GM12878 (cell line): ENCODE measurements around the gene PDHA1. TPM values are rescaled to one million over a fixed set of nuclear protein-coding genes. Genes with fewer than 3 reads are reported as not detected.

Experiments used
- ATAC-seq: fragments of 200-7000 bp; cut with Tn5 transposase; 3 replicates; pipeline ENCODE4 v1.9.1; 2020; ENCODE audit warnings: mild to moderate bottlenecking, moderate library complexity
- BruUV-seq: library from RNA; stranded (reverse); fragments of 400-500 nt; replicated peaks from 2 replicates; lab custom pipeline; 2021; lab: Mats Ljungman, UMichigan
- CTCF ChIA-PET: fragments of 300-600 bp; sonication (Branson Sonifier 250); formaldehyde crosslinking; extraction: SDS; loops from one replicate; lab custom pipeline; 2021; ENCODE audit warnings: inconsistent platforms; lab: Yijun Ruan, JAX
- POLR2A ChIA-PET: fragments of 350-600 bp; formaldehyde crosslinking; extraction: SDS; loops from one replicate; lab custom pipeline; 2021; ENCODE audit warnings: inconsistent platforms; lab: Charles Lee
- RAD21 ChIA-PET: fragments of 300-600 bp; sonication (Branson Sonifier 250); formaldehyde crosslinking; loops from one replicate; lab custom pipeline; 2023; ENCODE audit warnings: antibody characterized with exemption; ENCODE audit not compliant: unreplicated experiment; lab: Charles Lee
- SMC1A ChIA-PET: fragments of 300-600 bp; sonication (Branson Sonifier 250); formaldehyde crosslinking; loops from one replicate; lab custom pipeline; 2023; ENCODE audit not compliant: unreplicated experiment, uncharacterized antibody; lab: Charles Lee
- DNase-seq: peaks from one replicate; pipeline ENCODE4 v3.0.0-alpha.2; 2011; ENCODE audit warnings: low read depth, low spot score
- FAIRE-seq: peaks from 3 replicates; lab custom pipeline; 2011; peaks lifted over from hg19 to GRCh38; lab: Jason Lieb, UNC
- H2AFZ ChIP-seq: 2 replicates; pipeline ENCODE4 v1.6.0; 2011; ENCODE audit warnings: low read depth, low read length, control low read depth; ENCODE audit not compliant: control insufficient read depth
- H3K27ac ChIP-seq: 2 replicates; pipeline ENCODE4 v1.5.1; 2011; ENCODE audit warnings: control low read depth; ENCODE audit not compliant: control insufficient read depth, insufficient read depth
- H3K27me3 ChIP-seq, 2 experiments: replicated peaks in 1 of 2; 2 replicates each; pipeline versions ENCODE4 v1.6.0 to v1.6.1; 2011; ENCODE audit warnings: low read length in 1 of 2; ENCODE audit not compliant: control insufficient read depth in 2 of 2, insufficient read depth in 2 of 2
- H3K36me3 ChIP-seq, 2 experiments: 2 replicates each; pipeline ENCODE4 v1.5.1; 2011; ENCODE audit warnings: low read length in 1 of 2; ENCODE audit not compliant: control insufficient read depth in 2 of 2, insufficient read depth in 2 of 2
- H3K4me1 ChIP-seq: 2 replicates; pipeline ENCODE4 v1.6.1; 2011; ENCODE audit warnings: mild to moderate bottlenecking, low read length, moderate library complexity, mixed read lengths; ENCODE audit not compliant: control insufficient read depth, insufficient read depth
- H3K4me2 ChIP-seq: 2 replicates; pipeline ENCODE4 v1.6.0; 2011; ENCODE audit warnings: control low read depth; ENCODE audit not compliant: control insufficient read depth, insufficient read depth
- H3K4me3 ChIP-seq: fragments of 200-600 bp; sonication (generic); 2 replicates; pipeline ENCODE4 v1.5.1; 2016
- H3K79me2 ChIP-seq: 2 replicates; pipeline ENCODE4 v1.6.0; 2011; ENCODE audit warnings: low read length; ENCODE audit not compliant: control insufficient read depth, insufficient read depth
- H3K9ac ChIP-seq: 2 replicates; pipeline ENCODE4 v1.8.0; 2011; ENCODE audit warnings: low read length, control low read depth, mixed read lengths; ENCODE audit not compliant: control insufficient read depth, insufficient read depth
- H3K9me3 ChIP-seq: replicated peaks from 3 replicates; pipeline ENCODE4 v1.5.1; 2011; ENCODE audit warnings: mild to moderate bottlenecking, low read length; ENCODE audit not compliant: control insufficient read depth, insufficient read depth
- H4K20me1 ChIP-seq: 2 replicates; pipeline ENCODE4 v1.6.0; 2011; ENCODE audit not compliant: control insufficient read depth, insufficient read depth
- CREB1 ChIP-seq: IDR thresholded peaks from 2 replicates; pipeline ENCODE4 v1.6.1; 2012; ENCODE audit warnings: low read depth, mild to moderate bottlenecking, inconsistent platforms
- CTCF ChIP-seq, 3 experiments: IDR thresholded peaks in 2 of 3; conservative IDR thresholded peaks in 1 of 3; 2 replicates each; pipeline ENCODE4 v1.5.1; 2011; ENCODE audit warnings: low read depth in 3 of 3, low read length in 3 of 3, mild to moderate bottlenecking in 3 of 3, control low read depth in 2 of 3, moderate library complexity in 2 of 3, inconsistent platforms in 1 of 3, mixed read lengths in 1 of 3; ENCODE audit not compliant: control insufficient read depth in 2 of 3, insufficient read depth in 1 of 3; ENCODE audit errors: extremely low read depth in 1 of 3
- E4F1 ChIP-seq: fragments of 450-650 bp; IDR thresholded peaks from 2 replicates; pipeline ENCODE4 v1.6.1; 2018; ENCODE audit warnings: borderline replicate concordance, mild to moderate bottlenecking; ENCODE audit not compliant: partially characterized antibody
- JUNB ChIP-seq: IDR thresholded peaks from 2 replicates; pipeline ENCODE4 v1.6.1; 2016; ENCODE audit warnings: antibody characterized with exemption, mild to moderate bottlenecking
- MTA2 ChIP-seq: fragments of 450-650 bp; IDR thresholded peaks from 2 replicates; pipeline ENCODE4 v1.6.1; 2016; ENCODE audit warnings: low read depth, mild to moderate bottlenecking, moderate library complexity
- NFYB ChIP-seq: IDR thresholded peaks from 2 replicates; pipeline ENCODE4 v1.6.1; 2011; ENCODE audit warnings: low read depth, mild to moderate bottlenecking, low read length, improper control_type of control experiment, moderate library complexity; ENCODE audit not compliant: insufficient read depth
- POLR2AphosphoS5 ChIP-seq: IDR thresholded peaks from 2 replicates; pipeline ENCODE4 v1.6.1; 2011; ENCODE audit warnings: mild to moderate bottlenecking, low read length, inconsistent platforms
- PRDM15 ChIP-seq: fragments of 450-650 bp; formaldehyde crosslinking; IDR thresholded peaks from 2 replicates; pipeline ENCODE4 v1.4.0; 2020; ENCODE audit warnings: mild to moderate bottlenecking, moderate library complexity
- SIX5 ChIP-seq: IDR thresholded peaks from 2 replicates; pipeline ENCODE4 v1.6.1; 2011; ENCODE audit warnings: mild to moderate bottlenecking, low read depth, low read length, moderate library complexity; ENCODE audit not compliant: severe bottlenecking
- STAT3 ChIP-seq: IDR thresholded peaks from 2 replicates; pipeline ENCODE4 v1.6.1; 2011; ENCODE audit warnings: low read depth, low read length, improper control_type of control experiment
- ZBED1 ChIP-seq: IDR thresholded peaks from 2 replicates; pipeline ENCODE4 v1.6.1; 2016; ENCODE audit warnings: borderline replicate concordance
- ZSCAN29 ChIP-seq: fragments of 450-650 bp; IDR thresholded peaks from 2 replicates; pipeline ENCODE4 v1.6.1; 2017; ENCODE audit warnings: mild to moderate bottlenecking, moderate library complexity
- ZZZ3 ChIP-seq: IDR thresholded peaks from 2 replicates; pipeline ENCODE4 v1.6.1; 2011; ENCODE audit warnings: low read depth; ENCODE audit not compliant: control insufficient read depth, insufficient read length
- WGBS: methylation state at CpG from one replicate; pipeline ENCODE4 v1.1.6; 2016; ENCODE audit warnings: low lambda C conversion rate; ENCODE audit not compliant: insufficient replicate concordance, insufficient coverage; ENCODE audit errors: missing lambda C conversion rate; 5-methylcytosine and 5-hydroxymethylcytosine counted together
- in situ Hi-C: fragments of 300-500 bp; cut with MboI; formaldehyde crosslinking; loops from 9 replicates; pipeline ENCODE4 v1.14.3; 2018; ENCODE audit warnings: mixed read lengths
- intact Hi-C: fragments of 100-400 bp; cut with micrococcal nuclease; formaldehyde crosslinking; loops from one replicate; pipeline ENCODE4 v1.14.2; 2022; ENCODE audit not compliant: unreplicated experiment
- polyA plus RNA-seq, 11 experiments: library from polyadenylated mRNA; depleted of rRNA in 4 of 11; unstranded in 6 of 11; stranded (reverse) in 5 of 11; fragments of >200 nt; fragmentation: Nextera tagmentation in 4 of 11; fragmentation: Illumina TruSeq in 1 of 11; extraction: Ambion mirVana in 4 of 11; extraction: Trizol in 1 of 11; gene quantifications; 1 replicate in 1 of 11; 2 replicates in 10 of 11; pipeline versions ENCODE4 v1.2.1 to v1.2.3, GENCODE V29; 2011 to 2016; ENCODE audit warnings: inconsistent platforms in 2 of 11, missing spikeins in 2 of 11, low read depth in 1 of 11
- total RNA-seq, 4 experiments: library from RNA; depleted of rRNA in 3 of 4; stranded (reverse); fragments of >200 nt in 3 of 4; fragmentation: Illumina TruSeq in 1 of 4; extraction: Trizol in 1 of 4; gene quantifications; 2 replicates each; pipeline versions ENCODE4 v1.2.1 to v1.2.3, GENCODE V29; 2013 to 2021
- TF ChIP-seq, protein P1 (sequence below): fragments of 450-650 bp; IDR thresholded peaks from 2 replicates; pipeline ENCODE4 v1.6.1; 2016; ENCODE audit warnings: mild to moderate bottlenecking

The PDHA1 gene
- total and polyA plus RNA-seq, 10 of the 15 experiments (the other 5 are each of a cell fraction or from before 2014, with no cell fraction given) = 175 to 370 (median 270) TPM

DNA sequence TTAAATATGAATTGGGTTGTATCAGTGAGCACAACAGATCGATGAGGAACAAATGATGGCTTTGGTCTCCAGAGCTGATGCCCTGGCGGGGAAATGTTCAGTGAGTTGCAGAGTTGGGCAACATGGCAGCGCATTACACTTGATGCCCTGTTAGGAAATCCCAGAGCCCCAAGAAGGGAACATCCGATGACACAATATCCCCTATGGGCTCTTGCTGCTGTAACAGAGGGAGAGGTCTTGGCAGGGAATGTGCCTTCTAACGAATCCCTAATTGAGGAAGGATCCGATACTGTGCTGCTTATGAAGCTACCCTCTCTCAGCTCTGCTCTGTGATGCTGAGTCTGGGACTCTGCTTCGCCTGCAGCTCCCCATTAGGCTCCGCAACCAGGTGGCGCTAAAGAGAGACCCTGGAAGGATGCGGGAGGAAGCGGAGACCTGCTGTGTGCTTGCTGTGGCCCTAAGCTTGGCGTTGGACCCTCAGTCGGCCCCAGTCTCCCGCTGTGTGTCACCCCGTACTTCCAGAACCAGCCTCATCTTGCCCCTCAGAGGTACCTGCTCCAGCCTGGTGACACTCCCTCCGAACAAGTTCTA lies 38.9 kb downstream of the PDHA1 start (continued):
- peak; percentile 70 to 76 (median 70); a peak in 5 of 6 replicates for TF ChIP-seq CTCF (IDR thresholded peaks at IDR 0.05 in 2 of 3, conservative IDR thresholded peaks at IDR 0.05 in 1 of 3; ENCODE audit: control insufficient read depth in 2 of 3, extremely low read depth in 1 of 3, insufficient read depth in 1 of 3, low read depth in 3 of 3, low read length in 3 of 3)
- TF ChIP-seq, all 136 proteins: peak for 4

- Histone ChIP-seq H3K9ac (no peak overlapping the region), H3K4me2 (no peak overlapping the region), H3K27me3 (no peaks in the 10 kb centered on the region), H3K9me3 (no peaks in the 10 kb centered on the region), H3K79me2 (no peaks in the 10 kb centered on the region), H3K36me3 (no peaks in the 10 kb centered on the region), H3K4me3 (no peak overlapping the region), H4K20me1 (no peaks in the 10 kb centered on the region), H3K4me1 (no peaks in the 10 kb centered on the region), H2AFZ (no peak overlapping the region), H3K27ac (no peak overlapping the region)
- DNase-seq (no peak), FAIRE-seq (no peak), ATAC-seq (no peak)
- ChIA-PET CTCF (no interaction called here), SMC1A (no interaction called here), POLR2A (no interaction called here), RAD21 (no interaction called here)
- intact Hi-C loops = no loop called here
- 14% methylated on average over 4 of the region's 4 CpGs for WGBS
- in situ Hi-C loops = no loop called here
- no TSS peak for BruUV-seq
- TF ChIP-seq NFYB (no peak), JUNB (no peak), ZSCAN29 (no peak), POLR2AphosphoS5 (no peak), ZBED1 (no peak), E4F1 (no peak), ZZZ3 (no peak), CREB1 (no peak), STAT3 (no peak), SIX5 (no peak), MTA2 (no peak), PRDM15 (CRISPR knock-in tag) (no peak)
- TF ChIP-seq, protein P1, sequence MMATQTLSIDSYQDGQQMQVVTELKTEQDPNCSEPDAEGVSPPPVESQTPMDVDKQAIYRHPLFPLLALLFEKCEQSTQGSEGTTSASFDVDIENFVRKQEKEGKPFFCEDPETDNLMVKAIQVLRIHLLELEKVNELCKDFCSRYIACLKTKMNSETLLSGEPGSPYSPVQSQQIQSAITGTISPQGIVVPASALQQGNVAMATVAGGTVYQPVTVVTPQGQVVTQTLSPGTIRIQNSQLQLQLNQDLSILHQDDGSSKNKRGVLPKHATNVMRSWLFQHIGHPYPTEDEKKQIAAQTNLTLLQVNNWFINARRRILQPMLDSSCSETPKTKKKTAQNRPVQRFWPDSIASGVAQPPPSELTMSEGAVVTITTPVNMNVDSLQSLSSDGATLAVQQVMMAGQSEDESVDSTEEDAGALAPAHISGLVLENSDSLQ = no peak
Observed at GRCh38 chrX:19386679-19387078, 43.0 kb downstream of the PDHA1 start.
